ENCODE measurements around the gene CEP112. TPM values are rescaled to one million over a fixed set of nuclear protein-coding genes. Genes with fewer than 3 reads are reported as not detected.

The CEP112 gene
- total and polyA plus RNA-seq, 2 experiments from 2014 or later = 4.0 to 4.3 TPM

DNA sequence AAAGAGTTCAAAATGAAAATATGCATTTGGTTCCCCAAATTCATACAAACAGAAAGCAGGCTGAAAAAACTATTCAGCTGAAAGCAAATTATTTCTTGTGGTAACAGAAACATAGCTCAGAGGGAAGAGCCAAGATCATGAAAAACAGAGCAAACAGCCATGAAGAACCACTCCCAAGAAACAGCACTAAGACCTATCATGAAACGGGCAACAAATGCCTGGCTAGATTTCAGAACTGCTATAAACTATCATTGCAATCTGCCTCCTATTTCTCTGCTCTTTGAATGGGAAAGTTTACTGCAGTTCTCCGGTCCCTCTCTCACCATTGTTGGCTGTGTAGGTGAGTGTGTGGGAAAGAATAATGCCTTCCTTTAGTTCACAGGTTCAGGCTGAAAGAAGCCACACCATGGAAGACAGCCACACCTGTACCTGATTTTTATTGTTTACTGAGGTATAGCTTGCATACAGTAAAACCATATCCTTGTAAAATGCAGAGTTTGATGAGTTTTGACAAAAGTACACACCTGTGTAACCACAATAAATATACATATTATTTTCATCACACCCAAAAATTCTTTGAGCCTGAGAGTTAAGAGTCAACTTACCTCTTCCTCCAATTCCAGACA is 48.2 kb downstream of the CEP112 start (continued):
- TF ChIP-seq, protein P1, sequence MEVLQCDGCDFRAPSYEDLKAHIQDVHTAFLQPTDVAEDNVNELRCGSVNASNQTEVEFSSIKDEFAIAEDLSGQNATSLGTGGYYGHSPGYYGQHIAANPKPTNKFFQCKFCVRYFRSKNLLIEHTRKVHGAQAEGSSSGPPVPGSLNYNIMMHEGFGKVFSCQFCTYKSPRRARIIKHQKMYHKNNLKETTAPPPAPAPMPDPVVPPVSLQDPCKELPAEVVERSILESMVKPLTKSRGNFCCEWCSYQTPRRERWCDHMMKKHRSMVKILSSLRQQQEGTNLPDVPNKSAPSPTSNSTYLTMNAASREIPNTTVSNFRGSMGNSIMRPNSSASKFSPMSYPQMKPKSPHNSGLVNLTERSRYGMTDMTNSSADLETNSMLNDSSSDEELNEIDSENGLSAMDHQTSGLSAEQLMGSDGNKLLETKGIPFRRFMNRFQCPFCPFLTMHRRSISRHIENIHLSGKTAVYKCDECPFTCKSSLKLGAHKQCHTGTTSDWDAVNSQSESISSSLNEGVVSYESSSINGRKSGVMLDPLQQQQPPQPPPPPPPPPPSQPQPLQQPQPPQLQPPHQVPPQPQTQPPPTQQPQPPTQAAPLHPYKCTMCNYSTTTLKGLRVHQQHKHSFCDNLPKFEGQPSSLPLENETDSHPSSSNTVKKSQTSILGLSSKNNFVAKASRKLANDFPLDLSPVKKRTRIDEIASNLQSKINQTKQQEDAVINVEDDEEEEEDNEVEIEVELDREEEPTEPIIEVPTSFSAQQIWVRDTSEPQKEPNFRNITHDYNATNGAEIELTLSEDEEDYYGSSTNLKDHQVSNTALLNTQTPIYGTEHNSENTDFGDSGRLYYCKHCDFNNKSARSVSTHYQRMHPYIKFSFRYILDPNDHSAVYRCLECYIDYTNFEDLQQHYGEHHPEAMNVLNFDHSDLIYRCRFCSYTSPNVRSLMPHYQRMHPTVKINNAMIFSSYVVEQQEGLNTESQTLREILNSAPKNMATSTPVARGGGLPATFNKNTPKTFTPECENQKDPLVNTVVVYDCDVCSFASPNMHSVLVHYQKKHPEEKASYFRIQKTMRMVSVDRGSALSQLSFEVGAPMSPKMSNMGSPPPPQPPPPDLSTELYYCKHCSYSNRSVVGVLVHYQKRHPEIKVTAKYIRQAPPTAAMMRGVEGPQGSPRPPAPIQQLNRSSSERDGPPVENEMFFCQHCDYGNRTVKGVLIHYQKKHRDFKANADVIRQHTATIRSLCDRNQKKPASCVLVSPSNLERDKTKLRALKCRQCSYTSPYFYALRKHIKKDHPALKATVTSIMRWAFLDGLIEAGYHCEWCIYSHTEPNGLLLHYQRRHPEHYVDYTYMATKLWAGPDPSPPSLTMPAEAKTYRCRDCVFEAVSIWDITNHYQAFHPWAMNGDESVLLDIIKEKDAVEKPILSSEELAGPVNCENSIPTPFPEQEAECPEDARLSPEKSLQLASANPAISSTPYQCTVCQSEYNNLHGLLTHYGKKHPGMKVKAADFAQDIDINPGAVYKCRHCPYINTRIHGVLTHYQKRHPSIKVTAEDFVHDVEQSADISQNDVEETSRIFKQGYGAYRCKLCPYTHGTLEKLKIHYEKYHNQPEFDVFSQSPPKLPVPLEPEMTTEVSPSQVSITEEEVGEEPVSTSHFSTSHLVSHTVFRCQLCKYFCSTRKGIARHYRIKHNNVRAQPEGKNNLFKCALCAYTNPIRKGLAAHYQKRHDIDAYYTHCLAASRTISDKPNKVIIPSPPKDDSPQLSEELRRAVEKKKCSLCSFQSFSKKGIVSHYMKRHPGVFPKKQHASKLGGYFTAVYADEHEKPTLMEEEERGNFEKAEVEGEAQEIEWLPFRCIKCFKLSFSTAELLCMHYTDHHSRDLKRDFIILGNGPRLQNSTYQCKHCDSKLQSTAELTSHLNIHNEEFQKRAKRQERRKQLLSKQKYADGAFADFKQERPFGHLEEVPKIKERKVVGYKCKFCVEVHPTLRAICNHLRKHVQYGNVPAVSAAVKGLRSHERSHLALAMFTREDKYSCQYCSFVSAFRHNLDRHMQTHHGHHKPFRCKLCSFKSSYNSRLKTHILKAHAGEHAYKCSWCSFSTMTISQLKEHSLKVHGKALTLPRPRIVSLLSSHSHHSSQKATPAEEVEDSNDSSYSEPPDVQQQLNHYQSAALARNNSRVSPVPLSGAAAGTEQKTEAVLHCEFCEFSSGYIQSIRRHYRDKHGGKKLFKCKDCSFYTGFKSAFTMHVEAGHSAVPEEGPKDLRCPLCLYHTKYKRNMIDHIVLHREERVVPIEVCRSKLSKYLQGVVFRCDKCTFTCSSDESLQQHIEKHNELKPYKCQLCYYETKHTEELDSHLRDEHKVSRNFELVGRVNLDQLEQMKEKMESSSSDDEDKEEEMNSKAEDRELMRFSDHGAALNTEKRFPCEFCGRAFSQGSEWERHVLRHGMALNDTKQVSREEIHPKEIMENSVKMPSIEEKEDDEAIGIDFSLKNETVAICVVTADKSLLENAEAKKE (CRISPR knock-in tag; IDR thresholded peaks at IDR 0.05) = no peak
- TF ChIP-seq NANOG (IDR thresholded peaks at IDR 0.05; ENCODE audit: borderline replicate concordance) (no peak), POLR2AphosphoS5 (IDR thresholded peaks at IDR 0.05; ENCODE audit: low read depth) (no peak), EZH2 (IDR thresholded peaks at IDR 0.05; ENCODE audit: low read depth, unreplicated experiment) (no peak), EZH2phosphoT487 (IDR thresholded peaks at IDR 0.05; ENCODE audit: unreplicated experiment) (no peak)

DNA sequence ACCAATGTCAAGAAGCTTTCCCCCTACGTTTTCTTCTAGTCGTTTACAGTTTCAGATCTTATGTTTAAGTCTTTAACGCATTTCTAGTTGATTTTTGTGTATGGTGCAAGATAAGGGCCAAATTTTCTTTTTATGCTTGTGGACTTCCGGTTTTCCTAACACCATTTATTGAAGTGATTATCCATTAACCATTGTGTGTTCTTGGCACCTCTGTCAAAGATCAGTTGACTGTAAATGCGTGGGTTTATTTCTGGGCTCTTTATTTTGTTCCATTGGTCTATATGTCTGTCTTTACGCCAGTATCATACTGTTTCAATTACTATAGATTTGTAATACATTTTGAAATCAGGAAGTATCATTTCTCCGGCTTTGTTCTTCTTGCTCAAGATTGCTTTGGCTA is 49.5 kb downstream of the CEP112 start:
- Mint-ChIP-seq H3K4me1 (no peaks in the 10 kb centered on the region), H3K27me3 (ENCODE audit: insufficient read depth, low read depth, poor library complexity) (no peaks in the 10 kb centered on the region), H3K27ac (no peak overlapping the region), H3K36me3 (ENCODE audit: low read depth) (no peaks in the 10 kb centered on the region), H3K9me3 (no peaks in the 10 kb centered on the region), H3K4me3 (no peak overlapping the region)
- Histone ChIP-seq H3K27ac (ENCODE audit: low read depth) (no peak overlapping the region), H3K4me1 (ENCODE audit: insufficient read depth) (no peaks in the 10 kb centered on the region), H3F3A (replicated peaks; ENCODE audit: low read depth) (no peaks in the 10 kb centered on the region), H3K9me2 (ENCODE audit: insufficient read depth) (no peaks in the 10 kb centered on the region), H4K20me1 (replicated peaks; ENCODE audit: insufficient read depth) (no peaks in the 10 kb centered on the region), H3K79me2 (replicated peaks; ENCODE audit: insufficient read depth) (no peaks in the 10 kb centered on the region), H3K4me3 (no peak overlapping the region), H3K27me3 (ENCODE audit: insufficient read depth) (no peaks in the 10 kb centered on the region), H3K4me2 (no peak overlapping the region), H2AFZ (no peak overlapping the region), H3K36me3 (ENCODE audit: insufficient read depth) (no peaks in the 10 kb centered on the region)
- no peak for DNase-seq (ENCODE audit: low spot score)
- ATAC-seq = no peak
- TF ChIP-seq, protein P2, sequence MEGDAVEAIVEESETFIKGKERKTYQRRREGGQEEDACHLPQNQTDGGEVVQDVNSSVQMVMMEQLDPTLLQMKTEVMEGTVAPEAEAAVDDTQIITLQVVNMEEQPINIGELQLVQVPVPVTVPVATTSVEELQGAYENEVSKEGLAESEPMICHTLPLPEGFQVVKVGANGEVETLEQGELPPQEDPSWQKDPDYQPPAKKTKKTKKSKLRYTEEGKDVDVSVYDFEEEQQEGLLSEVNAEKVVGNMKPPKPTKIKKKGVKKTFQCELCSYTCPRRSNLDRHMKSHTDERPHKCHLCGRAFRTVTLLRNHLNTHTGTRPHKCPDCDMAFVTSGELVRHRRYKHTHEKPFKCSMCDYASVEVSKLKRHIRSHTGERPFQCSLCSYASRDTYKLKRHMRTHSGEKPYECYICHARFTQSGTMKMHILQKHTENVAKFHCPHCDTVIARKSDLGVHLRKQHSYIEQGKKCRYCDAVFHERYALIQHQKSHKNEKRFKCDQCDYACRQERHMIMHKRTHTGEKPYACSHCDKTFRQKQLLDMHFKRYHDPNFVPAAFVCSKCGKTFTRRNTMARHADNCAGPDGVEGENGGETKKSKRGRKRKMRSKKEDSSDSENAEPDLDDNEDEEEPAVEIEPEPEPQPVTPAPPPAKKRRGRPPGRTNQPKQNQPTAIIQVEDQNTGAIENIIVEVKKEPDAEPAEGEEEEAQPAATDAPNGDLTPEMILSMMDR (conservative IDR thresholded peaks at IDR 0.05; ENCODE audit: low read depth in 2 of 2) = no peak
- TF ChIP-seq STAT1 (IDR thresholded peaks at IDR 0.05; ENCODE audit: unreplicated experiment) (no peak), JUNB (IDR thresholded peaks at IDR 0.05; ENCODE audit: unreplicated experiment) (no peak), ZNF114 (CRISPR knock-in tag; IDR thresholded peaks at IDR 0.05) (no peak), EZH2phosphoT487 (IDR thresholded peaks at IDR 0.05; ENCODE audit: unreplicated experiment) (no peak), EZH2 (IDR thresholded peaks at IDR 0.05; ENCODE audit: low read depth, unreplicated experiment) (no peak), POLR2AphosphoS5 (IDR thresholded peaks at IDR 0.05; ENCODE audit: low read depth) (no peak), NANOG (IDR thresholded peaks at IDR 0.05; ENCODE audit: borderline replicate concordance) (no peak), ZNF331 (CRISPR knock-in tag; IDR thresholded peaks at IDR 0.05; ENCODE audit: low read depth) (no peak)
- TF ChIP-seq, protein P3, sequence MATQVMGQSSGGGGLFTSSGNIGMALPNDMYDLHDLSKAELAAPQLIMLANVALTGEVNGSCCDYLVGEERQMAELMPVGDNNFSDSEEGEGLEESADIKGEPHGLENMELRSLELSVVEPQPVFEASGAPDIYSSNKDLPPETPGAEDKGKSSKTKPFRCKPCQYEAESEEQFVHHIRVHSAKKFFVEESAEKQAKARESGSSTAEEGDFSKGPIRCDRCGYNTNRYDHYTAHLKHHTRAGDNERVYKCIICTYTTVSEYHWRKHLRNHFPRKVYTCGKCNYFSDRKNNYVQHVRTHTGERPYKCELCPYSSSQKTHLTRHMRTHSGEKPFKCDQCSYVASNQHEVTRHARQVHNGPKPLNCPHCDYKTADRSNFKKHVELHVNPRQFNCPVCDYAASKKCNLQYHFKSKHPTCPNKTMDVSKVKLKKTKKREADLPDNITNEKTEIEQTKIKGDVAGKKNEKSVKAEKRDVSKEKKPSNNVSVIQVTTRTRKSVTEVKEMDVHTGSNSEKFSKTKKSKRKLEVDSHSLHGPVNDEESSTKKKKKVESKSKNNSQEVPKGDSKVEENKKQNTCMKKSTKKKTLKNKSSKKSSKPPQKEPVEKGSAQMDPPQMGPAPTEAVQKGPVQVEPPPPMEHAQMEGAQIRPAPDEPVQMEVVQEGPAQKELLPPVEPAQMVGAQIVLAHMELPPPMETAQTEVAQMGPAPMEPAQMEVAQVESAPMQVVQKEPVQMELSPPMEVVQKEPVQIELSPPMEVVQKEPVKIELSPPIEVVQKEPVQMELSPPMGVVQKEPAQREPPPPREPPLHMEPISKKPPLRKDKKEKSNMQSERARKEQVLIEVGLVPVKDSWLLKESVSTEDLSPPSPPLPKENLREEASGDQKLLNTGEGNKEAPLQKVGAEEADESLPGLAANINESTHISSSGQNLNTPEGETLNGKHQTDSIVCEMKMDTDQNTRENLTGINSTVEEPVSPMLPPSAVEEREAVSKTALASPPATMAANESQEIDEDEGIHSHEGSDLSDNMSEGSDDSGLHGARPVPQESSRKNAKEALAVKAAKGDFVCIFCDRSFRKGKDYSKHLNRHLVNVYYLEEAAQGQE (IDR thresholded peaks at IDR 0.05; ENCODE audit: unreplicated experiment) = no peak
- TF ChIP-seq, protein P4, sequence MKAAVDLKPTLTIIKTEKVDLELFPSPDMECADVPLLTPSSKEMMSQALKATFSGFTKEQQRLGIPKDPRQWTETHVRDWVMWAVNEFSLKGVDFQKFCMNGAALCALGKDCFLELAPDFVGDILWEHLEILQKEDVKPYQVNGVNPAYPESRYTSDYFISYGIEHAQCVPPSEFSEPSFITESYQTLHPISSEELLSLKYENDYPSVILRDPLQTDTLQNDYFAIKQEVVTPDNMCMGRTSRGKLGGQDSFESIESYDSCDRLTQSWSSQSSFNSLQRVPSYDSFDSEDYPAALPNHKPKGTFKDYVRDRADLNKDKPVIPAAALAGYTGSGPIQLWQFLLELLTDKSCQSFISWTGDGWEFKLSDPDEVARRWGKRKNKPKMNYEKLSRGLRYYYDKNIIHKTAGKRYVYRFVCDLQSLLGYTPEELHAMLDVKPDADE (IDR thresholded peaks at IDR 0.05) = no peak
